KOPT-K1 (cell line): Measurements from ENCODE around the gene GPR108.
"Not testable (repeated sequence)": the region's sequence is repeated elsewhere in the genome, so short reads cannot be mapped to it uniquely, and the experiment has no call there.

ENCODE experiments used
- H3K27ac ChIP-seq: fragments of 200-600 bp; sonication (generic); 2 replicates; pipeline ENCODE4 v1.5.1; 2016; ENCODE audit warnings: antibody characterized with exemption, mild to moderate bottlenecking, low read depth, low read length; ENCODE audit not compliant: poor library complexity, severe bottlenecking
- H3K36me3 ChIP-seq: fragments of 200-600 bp; sonication (generic); 2 replicates; pipeline ENCODE4 v1.5.1; 2017; ENCODE audit warnings: antibody characterized with exemption, mild to moderate bottlenecking, low read length, moderate library complexity; ENCODE audit not compliant: insufficient read depth
- H3K9me3 ChIP-seq: fragments of 200-600 bp; sonication (generic); 2 replicates; pipeline ENCODE4 v1.5.1; 2017; ENCODE audit warnings: antibody characterized with exemption, low read length, mild to moderate bottlenecking; ENCODE audit not compliant: insufficient read depth, poor library complexity, severe bottlenecking

Gene GPR108

GRCh38 chr19:6767357-6768235 lies 30.2 kb upstream of the GPR108 start, which contains the start of gene SH2D3A:
Gene SH2D3A (minus strand): TSS chr19:6767435. CDS start chr19:6763748, 3,687 bp downstream.
- peak within 1 kb of the TSS; percentile 35 for H3K27ac ChIP-seq
- H3K36me3 ChIP-seq, result no peaks in the 10 kb centered on the region
- H3K9me3 ChIP-seq, result no peaks in the 10 kb centered on the region

- Histone ChIP-seq H3K9me3 (no peaks in the 10 kb centered on the region), H3K36me3 (no peaks in the 10 kb centered on the region), H3K27ac (peak overlapping the region; percentile 35)
Observed at GRCh38 chr19:6767081-6767356, 29.6 kb upstream of the GPR108 start.

- Histone ChIP-seq H3K27ac (peak overlapping the region; percentile 35), H3K36me3 (no peaks in the 10 kb centered on the region), H3K9me3 (no peaks in the 10 kb centered on the region)
Observed at GRCh38 chr19:6766357-6767080, 29.1 kb upstream of the GPR108 start.

GRCh38 chr19:6765738-6766356 lies 28.5 kb upstream of the GPR108 start:
- Histone ChIP-seq H3K36me3 (no peaks in the 10 kb centered on the region), H3K9me3 (no peaks in the 10 kb centered on the region), H3K27ac (no peak overlapping the region)

GRCh38 chr19:6762253-6762797 lies 24.9 kb upstream of the GPR108 start:
- H3K36me3 ChIP-seq, H3K27ac ChIP-seq, H3K9me3 ChIP-seq: not testable (repeated sequence)

GRCh38 chr19:6761053-6761676 lies 23.8 kb upstream of the GPR108 start:
- Histone ChIP-seq H3K9me3 (no peaks in the 10 kb centered on the region), H3K27ac (no peak overlapping the region), H3K36me3 (no peaks in the 10 kb centered on the region)

- H3K27ac ChIP-seq, result no peak overlapping the region
- no peaks in the 10 kb centered on the region for H3K9me3 ChIP-seq
- no peaks in the 10 kb centered on the region for H3K36me3 ChIP-seq
Observed at GRCh38 chr19:6760606-6761005, 23.2 kb upstream of the GPR108 start.

- H3K36me3 ChIP-seq, result no peaks in the 10 kb centered on the region; the same call in 1 of the 2 replicates
- H3K27ac ChIP-seq, result no peak overlapping the region
- no peaks in the 10 kb centered on the region for H3K9me3 ChIP-seq
Observed at GRCh38 chr19:6754653-6755463, 17.5 kb upstream of the GPR108 start.

- H3K36me3 ChIP-seq, result no peaks in the 10 kb centered on the region; the same call in 1 of the 2 replicates
- no peaks in the 10 kb centered on the region for H3K9me3 ChIP-seq
- H3K27ac ChIP-seq, result no peak overlapping the region
Observed at GRCh38 chr19:6754136-6754535, 16.8 kb upstream of the GPR108 start.

GRCh38 chr19:6753178-6754031 lies 16.0 kb upstream of the GPR108 start:
- H3K9me3 ChIP-seq, result no peaks in the 10 kb centered on the region
- no peaks in the 10 kb centered on the region; the same call in 1 of the 2 replicates for H3K36me3 ChIP-seq
- H3K27ac ChIP-seq, result no peak overlapping the region

GRCh38 chr19:6752256-6753177 lies 15.1 kb upstream of the GPR108 start:
- Histone ChIP-seq H3K27ac (no peak overlapping the region), H3K36me3 (no peaks in the 10 kb centered on the region; the same call in 1 of the 2 replicates), H3K9me3 (no peaks in the 10 kb centered on the region)

- Histone ChIP-seq H3K36me3 (no peaks in the 10 kb centered on the region; the same call in 1 of the 2 replicates), H3K27ac (no peak overlapping the region), H3K9me3 (no peaks in the 10 kb centered on the region)
Observed at GRCh38 chr19:6751189-6751588, 13.8 kb upstream of the GPR108 start.
